AML-193 (cell line): ENCODE data around the gene IL22.

ENCODE experiments used
- DNase-seq, 2 experiments: peaks; one replicate each; lab custom pipeline; 2025; lab: John Stamatoyannopoulos, UW

Gene IL22

DNA sequence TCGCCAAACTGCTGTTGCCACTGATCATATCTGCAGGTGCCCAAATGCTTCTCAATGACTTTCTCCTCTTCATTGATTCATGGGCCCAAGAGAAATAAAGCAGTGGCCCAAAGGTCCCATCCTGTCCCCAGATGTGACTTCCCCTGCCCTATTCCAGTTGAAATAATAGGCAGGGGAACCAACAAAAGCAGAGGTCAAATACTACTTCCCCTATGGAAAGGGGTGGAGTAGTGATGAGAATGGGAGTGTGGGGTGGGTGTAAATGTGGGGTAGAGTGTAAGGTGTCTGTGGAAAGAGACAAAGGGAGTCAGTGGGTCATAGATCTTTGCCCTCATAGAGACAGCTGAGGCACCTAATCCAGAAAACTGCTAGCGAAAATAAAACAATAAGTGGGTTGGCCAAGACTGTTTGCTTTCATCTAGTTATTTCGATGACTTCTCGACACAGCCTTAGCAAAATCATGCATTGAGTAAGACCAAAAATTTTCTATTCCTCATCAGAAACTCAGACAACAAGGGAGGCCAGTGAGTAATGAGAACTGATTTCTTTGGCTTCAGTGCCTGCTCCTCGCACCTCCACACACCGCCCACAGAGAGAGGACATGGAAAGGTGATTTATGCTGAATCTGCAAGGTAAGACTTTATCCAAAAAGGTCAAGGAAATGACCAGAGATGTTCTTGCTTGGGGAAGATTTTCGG, 10.9 kb upstream of the IL22 start:
- no peak for DNase-seq

DNA sequence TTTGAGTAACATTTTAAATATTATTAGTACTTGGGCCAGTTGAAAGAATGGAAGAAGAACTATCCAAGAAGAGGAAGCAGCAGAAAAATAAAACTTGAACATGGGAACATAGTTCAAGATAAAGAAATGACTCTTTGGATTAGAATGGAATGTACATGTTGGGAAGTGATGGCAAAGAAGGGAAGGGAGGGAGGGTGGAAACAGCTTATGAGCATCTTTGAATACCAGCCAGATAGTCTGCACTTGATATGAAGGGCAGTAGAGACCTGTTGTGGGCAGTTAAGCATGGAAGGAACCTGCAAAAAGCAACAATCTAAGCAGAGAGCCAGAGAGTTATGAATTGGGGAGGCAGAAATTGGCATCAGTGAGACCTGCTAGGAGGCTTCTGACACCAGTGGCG, 10.0 kb upstream of the IL22 start:
- no peak for DNase-seq

DNA sequence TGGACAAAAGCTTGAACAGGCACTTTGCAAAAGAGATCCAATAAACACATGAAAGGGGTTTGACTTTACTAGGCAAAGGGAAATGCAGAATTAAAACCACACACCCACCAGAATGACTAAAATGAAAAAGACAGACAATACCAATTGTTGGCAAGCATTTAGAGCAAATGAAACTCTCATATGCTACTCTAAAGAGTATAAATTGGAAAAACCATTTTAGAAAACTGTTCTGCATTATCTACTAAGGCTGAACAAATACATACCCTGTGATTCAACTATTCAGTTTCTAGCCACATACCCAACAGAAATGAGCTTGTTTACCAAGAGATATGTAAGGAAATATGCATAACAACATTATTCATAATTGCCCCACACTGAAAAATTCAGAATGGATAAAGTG, 8.5 kb upstream of the IL22 start:
- DNase-seq, result no peak

DNA sequence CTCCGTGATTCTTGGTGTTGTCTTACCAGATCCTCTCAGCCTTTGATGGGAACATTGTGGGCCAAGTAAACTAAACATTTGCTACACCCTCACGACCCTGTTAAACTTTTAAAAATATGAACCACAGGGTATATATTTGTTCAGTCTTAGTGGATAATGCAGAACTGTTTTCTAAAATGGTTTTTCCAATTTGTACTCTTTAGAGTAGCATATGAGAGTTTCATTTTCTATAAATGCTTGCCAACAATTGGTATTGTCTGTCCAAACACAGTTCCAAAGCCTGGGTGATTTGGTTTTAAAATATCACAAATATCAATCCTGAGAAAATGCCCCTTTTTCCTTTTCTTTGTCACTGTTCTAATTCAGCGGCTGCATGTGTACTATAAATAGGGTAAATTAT, 6.7 kb upstream of the IL22 start:
- no peak for DNase-seq

DNA sequence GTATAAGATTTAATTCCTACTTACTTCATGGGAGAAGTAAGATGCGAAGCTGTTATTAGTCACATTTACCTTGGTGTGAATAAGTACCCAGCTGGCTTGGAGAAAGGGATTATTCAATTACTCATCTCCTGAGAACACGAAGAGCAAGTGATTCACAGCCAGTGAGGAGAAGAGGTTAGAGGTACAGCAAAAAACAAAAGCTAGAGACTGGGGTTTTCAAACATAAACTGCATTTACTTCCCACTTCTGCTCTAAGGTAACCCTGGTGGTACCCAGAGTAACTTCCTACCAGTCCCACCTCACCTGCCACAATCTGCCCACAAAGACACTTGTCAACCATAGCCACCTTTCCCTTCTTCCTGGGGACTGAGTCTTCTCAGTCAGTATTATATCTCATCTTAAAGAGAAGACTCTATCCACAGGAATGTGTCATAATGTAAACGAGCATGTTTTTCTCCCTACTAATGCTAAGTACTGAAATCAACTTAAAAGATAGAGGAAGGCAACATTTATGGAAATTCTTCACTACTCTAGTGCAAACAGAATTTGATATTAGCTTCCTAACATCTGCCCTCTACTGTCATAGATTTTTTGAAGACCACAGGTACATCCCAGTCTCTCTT, 6.0 kb upstream of the IL22 start:
- DNase-seq, result no peak

DNA sequence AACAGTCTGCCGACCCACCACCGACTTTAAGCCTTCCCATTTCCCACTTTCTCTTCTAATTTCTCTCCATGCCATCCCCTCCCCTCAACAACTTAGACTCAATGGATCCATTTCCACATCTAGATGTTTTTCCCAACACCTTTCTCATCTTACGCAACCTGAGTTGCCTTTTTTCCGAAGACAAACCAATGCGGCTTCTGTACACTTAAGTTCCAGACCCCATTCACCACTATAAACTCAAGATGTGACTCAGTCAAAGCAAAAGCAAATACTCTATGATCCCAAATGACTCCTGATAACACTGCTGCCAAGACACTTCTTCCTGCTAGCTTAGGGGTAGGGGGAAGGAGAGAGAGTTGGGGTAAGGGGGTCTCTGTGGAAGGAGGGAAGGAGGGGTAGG, 1.3 kb downstream of the IL22 start:
- DNase-seq, result no peak

DNA sequence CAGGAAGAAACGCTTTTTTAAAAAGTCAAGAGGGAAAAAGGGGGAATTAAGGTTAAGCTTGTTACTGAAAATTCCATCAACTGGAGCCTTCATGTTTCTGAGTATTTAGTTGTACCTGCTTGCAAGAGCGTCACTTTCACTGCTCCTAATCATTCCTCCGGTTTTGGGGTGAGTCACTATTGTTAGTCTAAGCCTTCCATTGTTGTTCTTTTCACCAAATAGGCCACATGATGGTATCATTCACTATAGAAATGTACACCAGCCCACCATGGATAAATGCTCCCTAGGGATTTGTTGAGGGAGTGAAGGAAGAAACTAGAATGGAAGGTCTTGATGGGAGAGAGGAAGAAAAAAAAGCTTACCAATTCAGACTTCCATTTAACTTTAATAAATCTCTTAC, 3.0 kb downstream of the IL22 start:
- no peak for DNase-seq

DNA sequence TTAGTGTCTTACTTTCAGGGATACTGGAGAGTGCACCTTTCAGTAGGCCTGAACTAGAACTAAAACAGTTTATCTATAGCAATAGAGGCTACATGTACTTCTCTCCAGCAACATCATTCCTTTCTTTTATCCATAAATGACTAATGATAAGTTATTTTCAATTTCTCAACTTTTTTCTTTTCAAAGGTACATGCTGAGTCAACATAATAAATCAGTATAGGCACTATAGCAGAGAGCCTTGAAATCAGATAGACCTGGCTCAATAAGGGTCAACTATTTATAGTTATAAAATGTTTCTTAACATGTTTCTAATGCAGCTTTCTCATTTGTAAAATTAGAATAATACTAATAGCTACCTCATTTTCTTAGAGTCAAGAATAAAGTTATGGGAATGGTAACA, 5.6 kb downstream of the IL22 start:
- no peak for DNase-seq

DNA sequence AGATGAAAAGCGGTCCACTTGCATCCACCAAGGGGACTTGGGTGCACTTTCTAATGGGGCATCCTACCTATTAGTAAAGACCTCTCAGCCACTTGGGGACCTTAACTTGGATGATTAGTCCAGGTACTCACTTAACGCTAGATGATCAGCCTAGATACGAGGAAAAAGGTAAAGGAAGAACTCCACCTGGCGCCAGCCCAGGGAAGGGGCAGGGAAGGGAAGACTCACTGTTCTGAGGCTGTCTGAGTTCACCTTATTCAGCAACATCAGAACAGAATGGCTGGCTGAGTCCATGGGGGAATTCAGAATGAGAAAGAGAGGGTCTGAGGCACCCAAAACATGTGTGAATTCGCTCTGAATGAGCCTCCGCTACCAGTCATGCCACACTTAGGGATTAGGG, 7.1 kb downstream of the IL22 start:
- DNase-seq, result no peak

DNA sequence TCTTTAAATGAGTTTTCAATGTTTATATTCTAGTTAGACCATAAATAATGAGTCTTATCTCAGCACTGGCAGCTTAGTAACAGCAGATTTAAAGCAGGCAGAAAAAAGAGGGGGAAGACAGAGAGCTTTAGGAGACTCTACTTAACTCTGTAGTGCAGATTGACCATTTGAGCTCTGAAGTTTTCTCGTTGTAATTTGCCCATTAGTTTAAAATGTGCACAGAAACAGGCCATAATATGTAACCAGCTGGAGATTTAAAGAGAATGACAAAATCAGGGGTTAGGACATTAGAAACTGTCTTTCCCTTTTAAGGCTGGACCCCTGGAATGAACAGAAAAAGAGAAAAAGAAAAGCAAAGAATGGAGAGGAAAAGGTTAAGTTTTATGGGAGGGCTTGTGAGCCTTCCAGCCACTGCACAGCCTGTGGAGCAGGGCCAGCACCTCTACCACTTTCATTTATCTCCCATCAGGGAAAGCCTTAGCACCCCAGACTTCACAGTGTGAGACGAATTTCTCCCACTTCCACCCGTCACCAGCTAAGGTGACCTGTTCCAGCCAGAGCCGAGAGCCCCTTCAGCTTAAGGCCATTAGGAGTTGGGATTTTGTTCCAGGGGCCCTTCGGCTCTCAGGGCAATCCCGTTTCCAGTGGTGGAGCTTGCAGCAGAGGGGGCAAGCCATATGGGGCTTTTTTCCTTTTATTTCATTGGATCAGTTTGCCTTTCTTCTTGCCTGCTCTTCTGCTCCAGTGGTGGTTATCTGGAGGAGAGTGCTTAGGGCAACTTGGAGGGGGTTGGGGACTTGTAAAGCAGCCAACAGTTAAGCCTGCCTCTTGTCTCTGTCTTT, 8.0 kb downstream of the IL22 start:
- no peak for DNase-seq

DNA sequence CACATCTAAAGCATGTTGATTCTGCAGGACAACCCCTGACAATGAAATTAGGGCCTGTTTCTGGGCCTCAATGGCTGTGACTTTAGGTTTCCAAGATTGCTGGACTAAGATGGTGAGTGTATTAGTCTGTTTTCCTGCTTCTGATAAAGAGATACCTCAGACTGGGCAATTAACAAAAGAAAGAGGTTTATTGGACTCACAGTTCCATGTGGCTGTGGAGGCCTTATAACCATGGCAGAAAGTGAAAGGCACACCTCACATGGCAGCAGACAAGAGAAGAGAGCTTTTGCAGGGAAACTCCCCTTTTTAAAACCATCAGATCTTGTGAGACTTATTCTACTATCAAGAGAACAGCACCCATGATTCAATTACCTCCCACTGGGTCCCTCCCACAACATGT, 10.6 kb downstream of the IL22 start:
- DNase-seq, result no peak

DNA sequence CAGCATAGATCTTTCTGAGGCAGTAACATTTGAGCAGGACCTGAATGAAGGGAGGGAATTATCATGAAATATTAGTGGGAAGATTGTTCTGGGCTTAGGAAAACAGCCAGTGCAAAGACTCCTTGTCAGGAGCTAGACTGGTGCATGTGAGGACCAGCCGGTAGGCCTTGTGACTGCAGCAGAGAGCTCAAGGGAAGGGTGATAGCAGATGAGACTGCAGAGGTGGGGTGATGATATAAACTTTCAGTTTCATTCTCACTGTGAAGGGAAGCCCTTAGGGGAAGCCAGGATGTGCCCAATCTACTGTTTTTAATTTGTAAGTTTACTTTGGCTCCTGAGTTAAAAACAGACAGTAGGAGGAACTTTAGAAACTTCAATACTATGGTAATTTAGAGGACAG, 12.4 kb downstream of the IL22 start:
- DNase-seq, result no peak

DNA sequence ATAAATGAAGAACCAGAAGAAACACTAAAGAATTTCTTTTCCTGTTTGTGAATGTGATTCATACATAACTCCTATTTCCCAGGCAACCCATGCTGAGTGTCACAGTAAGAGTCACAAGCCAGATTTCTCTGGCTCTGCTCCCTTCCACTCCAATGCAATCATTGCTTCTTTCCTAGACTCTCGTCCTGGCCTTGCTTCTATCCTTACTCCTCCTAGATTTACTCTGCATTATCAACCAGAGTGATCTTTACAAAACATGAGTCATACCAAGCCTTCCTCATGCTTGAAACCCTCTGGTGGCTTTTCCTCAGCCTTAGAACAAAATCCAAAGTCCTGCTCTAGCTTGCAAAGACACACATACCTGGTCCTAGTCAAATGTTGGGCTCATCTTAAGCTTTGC, 13.3 kb downstream of the IL22 start:
- DNase-seq, result no peak

DNA sequence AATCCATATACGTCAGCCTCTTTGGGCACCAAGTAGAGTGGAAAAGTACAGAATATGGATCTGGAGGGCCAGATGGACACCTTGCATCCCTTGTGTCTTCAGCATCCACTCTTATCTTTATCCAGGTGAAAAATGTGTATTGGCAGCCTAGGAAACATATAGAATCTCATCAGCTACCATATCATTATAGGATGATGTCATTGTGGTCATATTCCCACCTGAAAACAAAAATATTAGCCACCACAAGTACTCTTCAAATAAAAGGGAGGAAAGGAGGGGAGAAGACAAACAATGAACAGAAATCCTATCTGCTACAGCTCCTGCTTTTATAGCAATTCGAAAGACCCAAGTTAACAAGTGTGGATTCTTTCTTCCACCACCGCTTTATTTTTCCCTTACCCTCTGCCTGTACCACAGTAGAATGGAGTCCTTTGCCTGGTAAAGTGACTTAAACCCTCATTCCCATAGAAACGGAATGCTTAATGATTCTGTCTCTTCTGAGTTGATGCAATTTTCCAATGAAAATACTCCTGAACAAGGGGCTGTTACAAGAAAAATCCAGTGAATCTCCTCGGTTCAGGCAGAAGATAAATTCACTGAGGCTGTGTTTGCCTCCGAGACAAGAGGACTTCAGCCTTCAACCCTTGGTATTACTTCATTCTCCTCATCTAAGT, 14.0 kb downstream of the IL22 start:
- no peak for DNase-seq

DNA sequence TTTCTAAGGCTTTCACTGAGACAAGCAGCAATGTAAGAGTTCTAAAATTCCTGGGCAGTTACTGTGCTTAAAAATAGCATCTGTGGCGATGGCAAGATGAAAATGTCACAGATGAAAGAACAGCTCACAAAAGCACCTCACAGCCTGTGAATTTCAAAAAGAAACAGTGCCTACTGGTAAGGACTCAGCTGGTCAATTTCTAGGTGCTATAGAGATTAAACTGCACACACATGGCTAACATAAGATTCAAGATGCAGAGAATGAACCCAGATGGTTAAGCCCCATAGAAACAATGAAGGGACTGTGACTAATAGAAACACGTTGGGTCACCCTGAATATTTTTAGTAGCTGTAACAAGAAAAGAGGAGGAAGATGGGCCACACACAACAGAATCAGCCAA, 15.8 kb downstream of the IL22 start:
- no peak for DNase-seq

DNA sequence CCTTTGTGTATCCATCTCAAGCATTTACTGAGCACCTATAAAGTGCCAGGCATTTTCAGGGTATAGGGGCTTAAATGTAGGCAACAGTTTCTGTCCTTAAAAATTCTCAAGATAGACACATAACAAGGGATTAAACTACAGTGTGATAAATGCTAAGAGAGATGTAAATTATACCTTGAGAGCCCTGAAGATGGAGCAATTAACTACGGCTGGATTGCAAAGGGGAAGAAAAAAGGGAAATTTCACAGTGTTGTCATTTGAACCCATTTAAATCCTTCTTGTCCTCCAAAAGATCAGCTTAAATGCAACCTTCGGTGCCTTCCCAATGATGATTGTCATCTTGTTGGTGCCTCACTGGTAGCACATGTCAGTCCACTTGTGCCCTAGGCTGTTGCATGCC, 16.3 kb downstream of the IL22 start:
- DNase-seq, result peak; percentile 61 to 67

DNA sequence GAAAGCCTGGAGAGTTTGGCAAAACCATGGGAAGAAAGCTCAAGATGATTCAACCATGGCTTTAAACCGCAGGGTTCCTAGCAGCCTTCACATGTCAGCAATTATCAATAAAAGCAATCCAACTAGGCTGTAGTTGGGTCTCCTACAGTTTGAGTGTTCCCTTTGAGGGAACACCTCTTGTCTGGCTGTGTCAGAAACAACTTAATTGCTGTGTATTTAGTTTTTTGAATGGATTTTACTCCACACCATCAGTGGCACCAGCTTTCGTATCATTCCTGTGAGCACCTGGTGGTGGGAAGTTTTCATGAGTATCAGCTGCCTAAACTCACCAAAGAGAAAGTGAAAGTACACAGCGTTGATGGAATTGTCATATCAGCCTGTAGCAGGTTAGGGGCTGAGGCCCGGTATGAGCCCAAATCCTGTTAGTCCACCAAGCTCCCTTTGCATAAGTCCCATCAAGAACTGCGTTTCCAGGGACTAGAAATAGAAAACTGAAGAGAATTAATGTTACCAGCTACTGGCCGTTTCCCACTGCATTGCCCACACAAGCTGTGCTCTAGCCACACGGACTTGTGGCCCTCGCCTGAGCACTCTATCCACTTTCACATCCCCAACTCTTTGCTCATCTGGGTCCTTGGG, 16.9 kb downstream of the IL22 start:
- peak; percentile 44 for DNase-seq

DNA sequence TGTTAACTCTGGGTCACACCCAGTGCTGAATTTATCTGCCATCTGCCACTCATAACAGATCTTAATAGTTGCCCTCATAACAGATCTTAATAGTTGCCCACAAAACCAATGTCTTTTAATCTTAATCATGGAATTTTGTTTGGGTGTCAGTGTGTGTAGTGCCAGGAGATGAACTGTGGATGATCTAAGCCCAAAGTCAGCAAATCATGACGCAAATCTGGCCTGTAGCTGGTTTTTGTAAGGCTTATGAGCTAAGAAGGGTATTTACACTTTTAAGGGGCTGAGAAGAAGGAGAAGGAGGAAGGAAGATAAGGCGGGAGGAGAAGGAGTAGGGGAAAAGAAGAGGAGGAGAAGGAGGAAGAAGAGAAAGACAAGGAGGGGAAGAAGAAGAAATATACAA, 17.8 kb downstream of the IL22 start:
- DNase-seq, result no peak

DNA sequence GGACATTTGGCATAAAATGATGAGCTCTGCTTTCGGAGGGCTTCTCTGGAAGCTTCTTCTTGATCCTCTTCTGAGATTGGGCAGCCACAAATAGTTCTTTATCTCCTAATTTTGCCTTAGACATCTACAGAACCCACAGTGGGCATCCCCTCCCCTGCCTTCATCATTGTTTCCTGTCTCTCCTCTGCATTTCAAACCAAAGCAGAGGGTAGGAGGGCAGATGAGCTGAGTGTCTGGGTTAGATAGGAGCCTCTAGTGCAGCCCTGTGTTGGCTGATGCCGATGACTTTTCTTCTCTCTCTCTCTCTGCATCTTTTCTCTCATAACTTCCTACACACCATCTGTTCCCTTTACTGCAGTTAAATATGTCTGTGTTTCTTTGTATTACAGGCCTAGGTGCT, 19.3 kb downstream of the IL22 start:
- no peak for DNase-seq

DNA sequence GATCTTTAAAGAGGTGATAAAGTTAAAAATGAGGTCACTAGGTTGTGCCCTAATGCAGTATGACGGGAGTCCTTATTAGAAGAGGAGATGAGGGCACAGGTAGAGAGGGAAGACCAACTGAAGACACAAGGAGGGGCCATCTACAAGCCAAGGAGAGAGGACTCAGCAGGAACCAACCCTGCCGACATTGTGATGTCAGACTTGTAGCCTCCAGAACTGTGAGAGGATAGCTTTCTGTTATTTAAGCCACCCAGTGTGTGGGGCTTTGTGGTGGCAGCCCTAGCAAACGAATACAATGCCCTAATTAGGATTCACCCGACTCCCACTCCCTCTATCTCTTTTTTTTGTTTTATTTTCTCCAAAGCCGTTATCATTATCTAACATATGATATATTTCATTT, 19.9 kb downstream of the IL22 start:
- DNase-seq, result no peak

DNA sequence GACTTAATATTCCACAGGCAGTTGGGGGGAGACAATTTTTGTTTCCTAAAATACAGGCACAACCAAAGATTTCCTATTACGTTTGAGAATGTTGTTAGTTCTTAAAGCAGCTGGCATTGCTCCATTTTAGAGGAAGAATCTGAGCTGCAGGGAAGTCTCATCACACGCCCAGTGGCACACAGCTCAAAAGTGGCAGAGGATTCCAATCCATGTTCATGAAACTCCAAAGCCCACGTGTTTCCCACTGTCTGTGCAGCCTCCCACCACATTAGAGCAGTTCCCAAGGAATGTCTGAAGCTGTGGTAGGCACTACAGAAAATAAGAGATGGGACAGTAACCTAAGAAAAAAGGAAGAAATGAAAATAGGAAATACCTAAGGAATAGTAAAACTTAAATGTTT, 21.7 kb downstream of the IL22 start:
- no peak for DNase-seq

DNA sequence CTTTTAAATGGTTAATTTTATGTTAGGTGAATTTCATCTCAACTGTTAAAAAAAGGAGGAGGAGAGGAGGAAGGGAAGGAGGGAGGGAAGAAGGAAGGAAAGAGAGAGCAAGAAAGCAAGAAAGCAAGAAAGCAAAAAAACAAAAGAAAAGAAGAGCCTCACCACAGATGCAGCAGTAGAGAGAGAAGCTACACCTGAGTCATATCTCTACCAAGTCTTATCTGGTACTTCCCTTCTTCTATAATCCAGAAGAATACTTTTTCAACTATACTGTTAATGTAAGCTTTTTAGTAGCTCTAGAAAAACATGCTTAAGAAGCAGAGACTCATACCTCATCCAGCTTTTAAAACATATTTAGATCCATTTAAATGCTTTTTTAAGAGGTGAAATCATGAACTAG, 22.2 kb downstream of the IL22 start:
- DNase-seq, result no peak
